Smooth muscle cell (in vitro differentiated cells): ENCODE results near the gene CARD11. TPM values are rescaled to one million over a fixed set of nuclear protein-coding genes. Genes with fewer than 3 reads are reported as not detected.

Source experiments
- DNase-seq: peaks from one replicate; lab custom pipeline; 2025; ENCODE audit not compliant: unreplicated experiment; lab: John Stamatoyannopoulos, UW
- H2AFZ ChIP-seq: fragments of 200-600 bp; sonication (generic); 2 replicates; pipeline ENCODE4 v1.6.0; 2016; ENCODE audit warnings: antibody characterized with exemption, low read depth, mild to moderate bottlenecking
- H3F3A ChIP-seq: fragments of 200-600 bp; sonication (generic); 2 replicates; pipeline ENCODE4 v1.6.0; 2017; ENCODE audit warnings: antibody characterized with exemption, low read depth
- H3K27ac ChIP-seq: fragments of 200-600 bp; sonication (generic); 2 replicates; pipeline ENCODE4 v1.5.1; 2016; ENCODE audit warnings: low read depth, mild to moderate bottlenecking
- H3K27me3 ChIP-seq: fragments of 200-600 bp; sonication (generic); 2 replicates; pipeline ENCODE4 v1.6.1; 2016; ENCODE audit warnings: low read depth, mild to moderate bottlenecking
- H3K36me3 ChIP-seq: fragments of 200-600 bp; sonication (generic); 2 replicates; pipeline ENCODE4 v1.5.1; 2016; ENCODE audit warnings: low read depth
- H3K4me1 ChIP-seq: fragments of 200-600 bp; sonication (generic); 2 replicates; pipeline ENCODE4 v1.5.1; 2016; ENCODE audit warnings: low read depth
- H3K4me2 ChIP-seq: fragments of 200-600 bp; sonication (generic); 2 replicates; pipeline ENCODE4 v1.6.0; 2016; ENCODE audit warnings: mild to moderate bottlenecking
- H3K4me3 ChIP-seq: fragments of 200-600 bp; sonication (generic); 2 replicates; pipeline ENCODE4 v1.5.1; 2016; ENCODE audit warnings: mild to moderate bottlenecking
- H3K79me2 ChIP-seq: fragments of 200-600 bp; sonication (generic); 2 replicates; pipeline ENCODE4 v1.6.0; 2016; ENCODE audit warnings: low read depth, mild to moderate bottlenecking
- H3K9ac ChIP-seq: fragments of 200-600 bp; sonication (generic); 2 replicates; pipeline ENCODE4 v1.6.0; 2016; ENCODE audit warnings: low read depth
- H3K9me3 ChIP-seq: fragments of 200-600 bp; sonication (generic); replicated peaks from 2 replicates; pipeline ENCODE4 v1.5.1; 2016; ENCODE audit warnings: low read depth
- H4K20me1 ChIP-seq: fragments of 200-600 bp; sonication (generic); 2 replicates; pipeline ENCODE4 v1.6.0; 2016; ENCODE audit warnings: low read depth
- CTCF ChIP-seq: fragments of 200-600 bp; sonication (generic); IDR thresholded peaks from 2 replicates; pipeline ENCODE4 v1.5.1; 2017; ENCODE audit warnings: borderline replicate concordance, mild to moderate bottlenecking, antibody characterized with exemption; ENCODE audit not compliant: insufficient read depth, poor library complexity, severe bottlenecking
- WGBS: methylation state at CpG from one replicate; pipeline ENCODE4 v1.1.7; 2016; ENCODE audit warnings: low lambda C conversion rate; 5-methylcytosine and 5-hydroxymethylcytosine counted together
- polyA plus RNA-seq: library from polyadenylated mRNA; unstranded; fragments of >200 nt; fragmentation: Nextera tagmentation; extraction: Ambion mirVana; gene quantifications from 2 replicates; pipeline ENCODE4 v1.2.1, GENCODE V29; 2016
- total RNA-seq: library from RNA; depleted of rRNA; stranded (reverse); fragments of >200 nt; gene quantifications from 2 replicates; pipeline ENCODE4 v1.2.3, GENCODE V29; 2014

CARD11 gene
- total and polyA plus RNA-seq, 2 experiments from 2014 or later: 1.3 to 2.4 TPM

- H3K36me3 ChIP-seq: no peaks in the 10 kb centered on the region
- no peak overlapping the region for H2AFZ ChIP-seq
- TF ChIP-seq CTCF: no peak
- DNase-seq: no peak
- H3K4me2 ChIP-seq: no peak overlapping the region
- no peaks in the 10 kb centered on the region for H3F3A ChIP-seq
- no peak overlapping the region for H3K4me3 ChIP-seq
- no peaks in the 10 kb centered on the region for H3K79me2 ChIP-seq
- H3K9me3 ChIP-seq: no peaks in the 10 kb centered on the region
- H3K27ac ChIP-seq: no peak overlapping the region
- WGBS: 84% methylated on average over 4 of the region's 4 CpGs
- H3K9ac ChIP-seq: no peak overlapping the region
- H3K27me3 ChIP-seq: no peaks in the 10 kb centered on the region
- no peaks in the 10 kb centered on the region for H3K4me1 ChIP-seq
- H4K20me1 ChIP-seq: no peaks in the 10 kb centered on the region
These were observed 6.4 kb downstream of the CARD11 start for GRCh38 chr7:3037259-3037658.

GRCh38 chr7:3034591-3035150 is 9.0 kb downstream of the CARD11 start:
- Histone ChIP-seq H3K9me3 (no peaks in the 10 kb centered on the region), H3K9ac (no peak overlapping the region), H3K4me2 (no peak overlapping the region), H3K27ac (no peak overlapping the region), H4K20me1 (no peaks in the 10 kb centered on the region), H3F3A (no peaks in the 10 kb centered on the region), H2AFZ (no peak overlapping the region), H3K27me3 (no peaks in the 10 kb centered on the region), H3K79me2 (no peaks in the 10 kb centered on the region), H3K36me3 (no peaks in the 10 kb centered on the region), H3K4me3 (no peak overlapping the region), H3K4me1 (no peaks in the 10 kb centered on the region)
- DNase-seq: no peak
- 95% methylated on average over 26 of the region's 26 CpGs for WGBS
- TF ChIP-seq CTCF: no peak

- no peaks in the 10 kb centered on the region for H3K9me3 ChIP-seq
- WGBS: 93% methylated on average over 12 of the region's 12 CpGs
- H3K79me2 ChIP-seq: no peaks in the 10 kb centered on the region
- H3K9ac ChIP-seq: no peak overlapping the region
- H3K4me1 ChIP-seq: peaks cover 6% of the 10 kb centered on the region
- no peak overlapping the region for H3K4me2 ChIP-seq
- no peak overlapping the region for H3K4me3 ChIP-seq
- no peak overlapping the region for H2AFZ ChIP-seq
- no peak overlapping the region for H3K27ac ChIP-seq
- no peaks in the 10 kb centered on the region for H3K27me3 ChIP-seq
- no peaks in the 10 kb centered on the region for H4K20me1 ChIP-seq
- DNase-seq: no peak
- H3F3A ChIP-seq: no peaks in the 10 kb centered on the region
- no peaks in the 10 kb centered on the region for H3K36me3 ChIP-seq
- no peak for TF ChIP-seq CTCF
These were observed 10.1 kb downstream of the CARD11 start for GRCh38 chr7:3033581-3033980.

- no peaks in the 10 kb centered on the region for H3K9me3 ChIP-seq
- TF ChIP-seq CTCF: no peak
- no peaks in the 10 kb centered on the region for H4K20me1 ChIP-seq
- H3K27ac ChIP-seq: no peak overlapping the region
- peaks cover 10% of the 10 kb centered on the region for H3K4me1 ChIP-seq
- no peaks in the 10 kb centered on the region for H3K36me3 ChIP-seq
- no peak for DNase-seq
- 89% methylated on average over 7 of the region's 7 CpGs for WGBS
- no peak overlapping the region for H3K9ac ChIP-seq
- H3K4me3 ChIP-seq: no peak overlapping the region
- H3K27me3 ChIP-seq: no peaks in the 10 kb centered on the region
- no peak overlapping the region for H2AFZ ChIP-seq
- no peaks in the 10 kb centered on the region for H3K79me2 ChIP-seq
- no peaks in the 10 kb centered on the region for H3F3A ChIP-seq
- H3K4me2 ChIP-seq: no peak overlapping the region
These were observed 10.5 kb downstream of the CARD11 start for GRCh38 chr7:3033136-3033535.
